ENCODE results near the gene RAD51B. TPM values are rescaled to one million over a fixed set of nuclear protein-coding genes. Genes with fewer than 3 reads are reported as not detected.
A peak's percentile ranks its signal among the peaks of the same experiment; 100 is the strongest.

RAD51B gene
- total and polyA plus RNA-seq, 9 of the 15 experiments (the other 6 are each of a cell fraction or from before 2014, with no cell fraction given), result 8.5 to 17.3 (median 11.3) TPM

DNA sequence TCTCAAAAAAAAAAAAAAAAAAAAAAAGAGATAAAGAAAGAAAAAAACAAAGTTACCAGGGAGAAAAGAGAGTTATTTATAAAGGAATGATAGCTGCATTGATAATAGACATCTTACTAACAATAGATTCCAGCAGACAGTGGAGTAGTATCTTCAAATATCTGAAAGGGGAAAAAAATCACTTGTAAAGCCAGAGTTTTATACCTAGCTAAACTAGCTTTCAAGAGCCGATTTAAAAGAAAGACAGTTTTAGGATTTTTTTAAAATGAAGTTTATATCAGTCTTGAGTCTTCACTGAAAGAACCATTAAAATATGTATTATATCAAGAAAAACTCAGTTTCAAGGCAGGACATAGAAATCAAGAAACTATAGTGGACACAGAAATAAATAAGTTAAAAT is 710.9 kb downstream of the RAD51B start:
- POLR2A ChIA-PET, result interaction anchor here (0.6 to 0.7 kb wide), 2 partner anchors 114 to 250 kb away, joined by 3 read pairs; no protein-coding TSS in a partner anchor
- 0 out of 2 replicates have a peak, but pooled peaks cover 3% of the 10 kb centered on the region for H3K9me3 ChIP-seq (replicated peaks; ENCODE audit: control insufficient read depth, insufficient read depth, low read depth, low read length)
- DNase-seq (ENCODE audit: extremely low read depth in 1 of 4, low spot score in 3 of 4) (no peak), FAIRE-seq (no peak), ATAC-seq (no peak)
- TF ChIP-seq ZFP1 (CRISPR knock-in tag; IDR thresholded peaks at IDR 0.05) (peak; percentile 89), TRIM28 (IDR thresholded peaks at IDR 0.05) (0 out of 2 replicates have a peak, but pooled peaks have one; percentile 42)
- TF ChIP-seq, protein P1, sequence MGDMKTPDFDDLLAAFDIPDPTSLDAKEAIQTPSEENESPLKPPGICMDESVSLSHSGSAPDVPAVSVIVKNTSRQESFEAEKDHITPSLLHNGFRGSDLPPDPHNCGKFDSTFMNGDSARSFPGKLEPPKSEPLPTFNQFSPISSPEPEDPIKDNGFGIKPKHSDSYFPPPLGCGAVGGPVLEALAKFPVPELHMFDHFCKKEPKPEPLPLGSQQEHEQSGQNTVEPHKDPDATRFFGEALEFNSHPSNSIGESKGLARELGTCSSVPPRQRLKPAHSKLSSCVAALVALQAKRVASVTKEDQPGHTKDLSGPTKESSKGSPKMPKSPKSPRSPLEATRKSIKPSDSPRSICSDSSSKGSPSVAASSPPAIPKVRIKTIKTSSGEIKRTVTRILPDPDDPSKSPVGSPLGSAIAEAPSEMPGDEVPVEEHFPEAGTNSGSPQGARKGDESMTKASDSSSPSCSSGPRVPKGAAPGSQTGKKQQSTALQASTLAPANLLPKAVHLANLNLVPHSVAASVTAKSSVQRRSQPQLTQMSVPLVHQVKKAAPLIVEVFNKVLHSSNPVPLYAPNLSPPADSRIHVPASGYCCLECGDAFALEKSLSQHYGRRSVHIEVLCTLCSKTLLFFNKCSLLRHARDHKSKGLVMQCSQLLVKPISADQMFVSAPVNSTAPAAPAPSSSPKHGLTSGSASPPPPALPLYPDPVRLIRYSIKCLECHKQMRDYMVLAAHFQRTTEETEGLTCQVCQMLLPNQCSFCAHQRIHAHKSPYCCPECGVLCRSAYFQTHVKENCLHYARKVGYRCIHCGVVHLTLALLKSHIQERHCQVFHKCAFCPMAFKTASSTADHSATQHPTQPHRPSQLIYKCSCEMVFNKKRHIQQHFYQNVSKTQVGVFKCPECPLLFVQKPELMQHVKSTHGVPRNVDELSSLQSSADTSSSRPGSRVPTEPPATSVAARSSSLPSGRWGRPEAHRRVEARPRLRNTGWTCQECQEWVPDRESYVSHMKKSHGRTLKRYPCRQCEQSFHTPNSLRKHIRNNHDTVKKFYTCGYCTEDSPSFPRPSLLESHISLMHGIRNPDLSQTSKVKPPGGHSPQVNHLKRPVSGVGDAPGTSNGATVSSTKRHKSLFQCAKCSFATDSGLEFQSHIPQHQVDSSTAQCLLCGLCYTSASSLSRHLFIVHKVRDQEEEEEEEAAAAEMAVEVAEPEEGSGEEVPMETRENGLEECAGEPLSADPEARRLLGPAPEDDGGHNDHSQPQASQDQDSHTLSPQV (IDR thresholded peaks at IDR 0.05), result no peak
- 47% methylated on average over 1 of the region's 1 CpG for WGBS (ENCODE audit: insufficient coverage, low coverage, missing lambda C conversion rate)
- intact Hi-C loops (cut with micrococcal nuclease) (no loop called here), in situ Hi-C loops (cut with MboI) (no loop called here)
- no peaks in the 10 kb centered on the region for H3K27me3 ChIP-seq (ENCODE audit: control insufficient read depth in 2 of 2, insufficient read depth in 2 of 2, low read length in 2 of 2)
- H2AFZ ChIP-seq (ENCODE audit: low read depth, low read length), result no peak overlapping the region
- no peaks in the 10 kb centered on the region for H3K79me2 ChIP-seq (ENCODE audit: control insufficient read depth, insufficient read depth, low read length)
- no peak overlapping the region for H3K4me3 ChIP-seq
- H3K9ac ChIP-seq (ENCODE audit: insufficient read depth in 1 of 2, low read depth in 2 of 2, low read length in 2 of 2), result no peak overlapping the region
- H3K4me1 ChIP-seq (replicated peaks in 1 of 2; ENCODE audit: control insufficient read depth in 2 of 2, insufficient read depth in 2 of 2, low read length in 2 of 2), result no peaks in the 10 kb centered on the region
- BruUV-seq (replicated peaks), result no TSS peak
- no peaks in the 10 kb centered on the region for H3K9me1 ChIP-seq (ENCODE audit: control insufficient read depth, insufficient read depth, low read length)
- H4K20me1 ChIP-seq (replicated peaks; ENCODE audit: control insufficient read depth, insufficient read depth, low read length), result no peaks in the 10 kb centered on the region
- no peak overlapping the region for H3K4me2 ChIP-seq (ENCODE audit: insufficient read depth, low read length)
- CTCF ChIA-PET (ENCODE audit: low intra/inter-chr PET ratio), result interaction anchor here (0.7 kb wide), 1 partner anchor 105 kb away, joined by 3 read pairs; no protein-coding TSS in a partner anchor
- no peak overlapping the region for H3K27ac ChIP-seq (ENCODE audit: extremely low read depth, low read depth, low read length)
- H3K36me3 ChIP-seq (ENCODE audit: control insufficient read depth, insufficient read depth, low read length), result no peaks in the 10 kb centered on the region

Measured in K562 (cell line).